H1 (cell line): Measurements from ENCODE around the gene GPS2. TPM values are rescaled to one million over a fixed set of nuclear protein-coding genes. Genes with fewer than 3 reads are reported as not detected.
A peak's percentile ranks its signal among the peaks of the same experiment; 100 is the strongest.

Experiments used
- CTCF ChIA-PET: fragments of 300-600 bp; sonication (Branson Sonifier 250); formaldehyde crosslinking; loops from one replicate; lab custom pipeline; 2021; ENCODE audit not compliant: partially characterized antibody; lab: Charles Lee
- POLR2A ChIA-PET: fragments of 300-600 bp; sonication (Branson Sonifier 250); formaldehyde crosslinking; loops from one replicate; lab custom pipeline; 2021; ENCODE audit warnings: inconsistent platforms; ENCODE audit not compliant: partially characterized antibody; lab: Charles Lee
- DNase-seq, 2 experiments: peaks; one replicate each; pipeline versions ENCODE4 v3.0.0 to v3.0.0-alpha.2; 2010 to 2022; ENCODE audit warnings: low spot score in 2 of 2, low read depth in 1 of 2, mixed read lengths in 1 of 2
- FAIRE-seq: peaks from 2 replicates; lab custom pipeline; 2011; peaks lifted over from hg19 to GRCh38; lab: Jason Lieb, UNC
- H2AFZ ChIP-seq: 2 replicates; pipeline ENCODE4 v1.8.1; 2012; ENCODE audit warnings: low read length, inconsistent platforms
- H2AK5ac ChIP-seq: 2 replicates; pipeline ENCODE4 v1.6.1; 2013; ENCODE audit warnings: low read depth, low read length
- H2BK120ac ChIP-seq: replicated peaks from 2 replicates; pipeline ENCODE3; 2013; ENCODE audit warnings: low read depth, low read length, inconsistent platforms
- H2BK12ac ChIP-seq: 2 replicates; pipeline ENCODE4 v1.6.1; 2013; ENCODE audit warnings: low read depth, low read length
- H2BK15ac ChIP-seq: 2 replicates; pipeline ENCODE4 v1.6.1; 2013; ENCODE audit warnings: low read length
- H2BK20ac ChIP-seq: 2 replicates; pipeline ENCODE4 v1.6.1; 2013; ENCODE audit warnings: low read length
- H2BK5ac ChIP-seq: 2 replicates; pipeline ENCODE4 v1.6.1; 2013; ENCODE audit warnings: low read depth, low read length
- H3K14ac ChIP-seq: 2 replicates; pipeline ENCODE4 v1.6.1; 2013; ENCODE audit warnings: inconsistent platforms; ENCODE audit not compliant: insufficient read length
- H3K18ac ChIP-seq: 2 replicates; pipeline ENCODE4 v1.6.1; 2013; ENCODE audit warnings: low read length; ENCODE audit errors: extremely low read depth
- H3K23ac ChIP-seq: 2 replicates; pipeline ENCODE4 v1.6.1; 2013; ENCODE audit warnings: inconsistent platforms; ENCODE audit not compliant: insufficient read length
- H3K23me2 ChIP-seq: 2 replicates; pipeline ENCODE4 v1.6.1; 2013; ENCODE audit warnings: low read depth, low read length
- H3K27ac ChIP-seq: 2 replicates; pipeline ENCODE4 v1.6.1; 2011; ENCODE audit warnings: low read depth, low read length, inconsistent platforms
- H3K27me3 ChIP-seq, 4 experiments: replicated peaks in 1 of 4; 1 replicate in 1 of 4; 2 replicates in 3 of 4; pipeline versions ENCODE4 v1.6.1 to v1.8.1; 2011 to 2013; ENCODE audit warnings: low read length in 3 of 4, mild to moderate bottlenecking in 3 of 4, inconsistent platforms in 2 of 4, mixed read lengths in 2 of 4, moderate library complexity in 1 of 4; ENCODE audit not compliant: control insufficient read depth in 3 of 4, insufficient read depth in 3 of 4; ENCODE audit errors: extremely low read depth in 1 of 4
- H3K36me3 ChIP-seq, 4 experiments: 2 replicates each; pipeline versions ENCODE4 v1.6.1 to v1.8.1; 2011 to 2013; ENCODE audit warnings: mild to moderate bottlenecking in 4 of 4, low read length in 3 of 4, moderate library complexity in 2 of 4, control low read depth in 1 of 4, inconsistent platforms in 1 of 4; ENCODE audit not compliant: insufficient read depth in 4 of 4, control insufficient read depth in 2 of 4
- H3K4ac ChIP-seq: replicated peaks from 2 replicates; pipeline ENCODE3; 2013; ENCODE audit warnings: low read length, low read depth, mixed read lengths, inconsistent platforms; ENCODE audit not compliant: insufficient read length
- H3K4me1 ChIP-seq, 4 experiments: replicated peaks in 1 of 4; 1 replicate in 1 of 4; 2 replicates in 3 of 4; pipeline versions ENCODE4 v1.6.1 to v1.8.1; 2011 to 2013; ENCODE audit warnings: low read length in 3 of 4, inconsistent platforms in 2 of 4, mixed read lengths in 1 of 4; ENCODE audit not compliant: insufficient read depth in 4 of 4, control insufficient read depth in 3 of 4
- H3K4me2 ChIP-seq, 2 experiments: 2 replicates each; pipeline versions ENCODE4 v1.6.1 to v1.8.1; 2011 to 2013; ENCODE audit warnings: low read depth in 2 of 2, low read length in 2 of 2, control low read depth in 1 of 2, inconsistent platforms in 1 of 2, mild to moderate bottlenecking in 1 of 2; ENCODE audit not compliant: insufficient read depth in 1 of 2
- H3K4me3 ChIP-seq, 4 experiments: fragments of 200-600, 300-600 bp in 1 of 4; sonication (generic), shearing (Covaris generic), sonication (Bioruptor Twin) in 1 of 4; 2 replicates each; pipeline versions ENCODE4 v1.5.1 to v1.8.1; 2011 to 2016; ENCODE audit warnings: low read length in 4 of 4, low read depth in 3 of 4, control low read depth in 2 of 4, inconsistent platforms in 2 of 4, mild to moderate bottlenecking in 2 of 4, mixed read lengths in 1 of 4, moderate library complexity in 1 of 4; ENCODE audit not compliant: insufficient read depth in 2 of 4; ENCODE audit errors: extremely low read depth in 1 of 4
- H3K56ac ChIP-seq: replicated peaks from 2 replicates; pipeline ENCODE3; 2013; ENCODE audit warnings: low read depth, mild to moderate bottlenecking, mixed read lengths, low read length, inconsistent platforms; ENCODE audit not compliant: insufficient read length
- H3K79me1 ChIP-seq: 2 replicates; pipeline ENCODE4 v1.6.1; 2013; ENCODE audit warnings: low read depth, low read length, control low read depth
- H3K79me2 ChIP-seq, 2 experiments: 2 replicates each; pipeline versions ENCODE4 v1.6.1 to v1.8.1; 2012 to 2013; ENCODE audit warnings: low read length in 2 of 2, mild to moderate bottlenecking in 2 of 2, inconsistent platforms in 1 of 2; ENCODE audit not compliant: insufficient read depth in 2 of 2, control insufficient read depth in 1 of 2
- H3K9ac ChIP-seq, 4 experiments: replicated peaks in 1 of 4; 1 replicate in 1 of 4; 2 replicates in 3 of 4; pipeline versions ENCODE4 v1.6.1 to v1.8.1; 2011 to 2013; ENCODE audit warnings: low read depth in 3 of 4, low read length in 3 of 4, control low read depth in 2 of 4, mild to moderate bottlenecking in 2 of 4, moderate library complexity in 2 of 4, inconsistent platforms in 1 of 4; ENCODE audit errors: extremely low read depth in 1 of 4
- H3K9me3 ChIP-seq, 2 experiments: 2 replicates each; pipeline versions ENCODE4 v1.6.1 to v1.8.1; 2012 to 2013; ENCODE audit warnings: mild to moderate bottlenecking in 2 of 2, moderate library complexity in 2 of 2, control low read depth in 1 of 2, inconsistent platforms in 1 of 2, low read depth in 1 of 2, low read length in 1 of 2, mixed read lengths in 1 of 2; ENCODE audit not compliant: insufficient read depth in 2 of 2
- H4K20me1 ChIP-seq, 2 experiments: replicated peaks in 1 of 2; 2 replicates each; pipeline versions ENCODE3 to v1.8.1; 2011 to 2013; ENCODE audit warnings: inconsistent platforms in 2 of 2, low read length in 2 of 2, mild to moderate bottlenecking in 1 of 2; ENCODE audit not compliant: insufficient read depth in 2 of 2, control insufficient read depth in 1 of 2
- H4K5ac ChIP-seq: 2 replicates; pipeline ENCODE4 v1.6.1; 2013; ENCODE audit warnings: low read length, low read depth, mixed read lengths, inconsistent platforms; ENCODE audit not compliant: insufficient read length
- H4K8ac ChIP-seq: 2 replicates; pipeline ENCODE4 v1.8.0; 2013; ENCODE audit warnings: mild to moderate bottlenecking, moderate library complexity, low read length, inconsistent platforms; ENCODE audit not compliant: insufficient read depth; ENCODE audit errors: extremely low read depth
- H4K91ac ChIP-seq: replicated peaks from 2 replicates; pipeline ENCODE3; 2013; ENCODE audit warnings: low read length, mixed read lengths, inconsistent platforms; ENCODE audit not compliant: insufficient read length
- CREB1 ChIP-seq: IDR thresholded peaks from 2 replicates; pipeline ENCODE4 v1.6.1; 2012; ENCODE audit warnings: inconsistent platforms
- CTCF ChIP-seq, 3 experiments: IDR thresholded peaks; 1 replicate in 2 of 3; 2 replicates in 1 of 3; pipeline versions ENCODE4 v1.5.1 to v1.6.1; 2011; ENCODE audit warnings: low read length in 3 of 3, mild to moderate bottlenecking in 3 of 3, inconsistent platforms in 2 of 3, low read depth in 1 of 3, moderate library complexity in 1 of 3; ENCODE audit not compliant: insufficient read depth in 1 of 3; ENCODE audit errors: control extremely low read depth in 1 of 3
- RAD21 ChIP-seq, 2 experiments: IDR thresholded peaks in 1 of 2; conservative IDR thresholded peaks in 1 of 2; 2 replicates each; pipeline ENCODE4 v1.6.1; 2011; ENCODE audit warnings: low read depth in 2 of 2, low read length in 2 of 2, improper control_type of control experiment in 1 of 2, inconsistent platforms in 1 of 2, mild to moderate bottlenecking in 1 of 2, moderate library complexity in 1 of 2
- WGBS, 2 experiments: shearing (Covaris generic) in 1 of 2; methylation state at CpG; one replicate each; pipeline versions ENCODE4 v1.1.6 to v1.1.7; 2013 to 2015; ENCODE audit warnings: low lambda C conversion rate in 2 of 2, mixed read lengths in 2 of 2, inconsistent platforms in 1 of 2, low coverage in 1 of 2, missing lambda C conversion rate in 1 of 2; ENCODE audit not compliant: insufficient replicate concordance in 2 of 2, insufficient coverage in 1 of 2, insufficient read length in 1 of 2; ENCODE audit errors: extremely low coverage in 1 of 2, missing lambda C conversion rate in 1 of 2; 5-methylcytosine and 5-hydroxymethylcytosine counted together
- polyA plus RNA-seq, 7 experiments: library from polyadenylated mRNA; depleted of rRNA in 3 of 7; stranded (reverse) in 5 of 7; unstranded in 2 of 7; fragments of >200 nt in 5 of 7; fragments of 200-250 nt in 2 of 7; gene quantifications; 1 replicate in 5 of 7; 2 replicates in 1 of 7; 4 replicates in 1 of 7; pipeline versions ENCODE4 v1.2.1 to v1.2.3, GENCODE V29; 2011 to 2013; ENCODE audit warnings: missing spikeins in 2 of 7, mixed read lengths in 2 of 7
- total RNA-seq: library from RNA; stranded (reverse); fragmentation: NEBNext Ultra II Directional; extraction: Animal tissue kit (Norgen Biotek cat#: 25700); gene quantifications from 2 replicates; pipeline ENCODE4 v1.2.1, GENCODE V29; 2021

The GPS2 gene
- total and polyA plus RNA-seq, 2 of the 8 experiments (the other 6 are each of a cell fraction or from before 2014, with no cell fraction given): 67.0 to 152 TPM

- no peak overlapping the region for H2BK15ac ChIP-seq
- no peak overlapping the region for H4K8ac ChIP-seq
- H2BK12ac ChIP-seq: no peak overlapping the region
- H3K9ac ChIP-seq: no peak overlapping the region
- no peak overlapping the region for H2AK5ac ChIP-seq
- no peak overlapping the region for H3K23ac ChIP-seq
- FAIRE-seq (no peak), DNase-seq (no peak)
- H3K27me3 ChIP-seq: no peaks in the 10 kb centered on the region
- ChIA-PET POLR2A (interaction anchor here (0.6 to 8.2 kb wide), 6 partner anchors 11 to 81 kb away, joined by 3 to 91 read pairs (median 6); partner anchors contain the start of genes ACAP1 and GPS2), CTCF (interaction anchor here (1.5 to 14.1 kb wide), 9 partner anchors 9 to 89 kb away, joined by 5 to 167 read pairs (median 15); partner anchors contain the start of genes ACAP1, NEURL4, SLC2A4 and TMEM95)
- H3K4ac ChIP-seq: no peak overlapping the region
- no peak overlapping the region for H4K91ac ChIP-seq
- TF ChIP-seq CTCF (IDR thresholded peaks at IDR 0.05; ENCODE audit: control extremely low read depth in 1 of 3, insufficient read depth in 1 of 3, low read depth in 1 of 3, low read length in 3 of 3): peak; percentile 22 to 38 (median 28)
- no peak for TF ChIP-seq CREB1
- peak; percentile 13 to 55; a peak in 3 of 4 replicates for TF ChIP-seq RAD21 (IDR thresholded peaks at IDR 0.05 in 1 of 2, conservative IDR thresholded peaks at IDR 0.05 in 1 of 2; ENCODE audit: low read depth in 2 of 2, low read length in 2 of 2)
- no peaks in the 10 kb centered on the region; a peak in 1 of 8 replicates for H3K36me3 ChIP-seq
- no peaks in the 10 kb centered on the region for H3K79me1 ChIP-seq
- H3K18ac ChIP-seq: no peak overlapping the region
- H3K4me1 ChIP-seq: peaks cover 0 to 12% (median 8%) of the 10 kb centered on the region in 4 experiments; a peak in 6 of 7 replicates
- H4K20me1 ChIP-seq: peaks cover 0 to 2% of the 10 kb centered on the region in 2 experiments
- H2BK120ac ChIP-seq: no peak overlapping the region
- no peak overlapping the region for H3K56ac ChIP-seq
- no peaks in the 10 kb centered on the region for H3K79me2 ChIP-seq
- no peak overlapping the region for H3K27ac ChIP-seq
- H3K23me2 ChIP-seq: peaks cover 13% of the 10 kb centered on the region; the same call in 1 of the 2 replicates
- H2AFZ ChIP-seq: no peak overlapping the region
- WGBS, 2 experiments: 90% methylated on average over 17 of the region's 18 CpGs; no CpG with 5 or more reads in 1 of the 2 experiments
- no peak overlapping the region for H2BK5ac ChIP-seq
- no peaks in the 10 kb centered on the region for H3K9me3 ChIP-seq
- H3K4me2 ChIP-seq: no peak overlapping the region
- no peak overlapping the region for H3K4me3 ChIP-seq
- no peak overlapping the region for H4K5ac ChIP-seq
- no peak overlapping the region for H3K14ac ChIP-seq
- no peak overlapping the region for H2BK20ac ChIP-seq
Observed at GRCh38 chr17:7346761-7347614, 31.8 kb upstream of the GPS2 start.
